NCI-H1092 treated with DMSO at 0.1 percent for 48 hours (cell line): Measurements from ENCODE around the gene LRRK1.

Experiments
- DNase-seq: peaks from one replicate; lab custom pipeline; 2025; lab: John Stamatoyannopoulos, UW

LRRK1 gene

GRCh38 chr15:101056366-101057334 lies 137.5 kb downstream of the LRRK1 start:
- no peak for DNase-seq

- DNase-seq = no peak
These were observed 138.8 kb downstream of the LRRK1 start for GRCh38 chr15:101057841-101058407.

GRCh38 chr15:101058735-101059134 lies 139.6 kb downstream of the LRRK1 start:
- no peak for DNase-seq

GRCh38 chr15:101059381-101060341 lies 140.5 kb downstream of the LRRK1 start:
- no peak for DNase-seq

- no peak for DNase-seq
These were observed 141.7 kb downstream of the LRRK1 start for GRCh38 chr15:101060576-101061551.

GRCh38 chr15:101062063-101062462 lies 142.9 kb downstream of the LRRK1 start:
- DNase-seq = no peak

- no peak for DNase-seq
These were observed 143.5 kb downstream of the LRRK1 start for GRCh38 chr15:101062471-101063171.

GRCh38 chr15:101063212-101063611 lies 144.1 kb downstream of the LRRK1 start:
- no peak for DNase-seq

GRCh38 chr15:101063891-101064794 lies 145.0 kb downstream of the LRRK1 start:
- no peak for DNase-seq

GRCh38 chr15:101064795-101065569 lies 145.8 kb downstream of the LRRK1 start:
- no peak for DNase-seq

- DNase-seq = no peak
These were observed 146.5 kb downstream of the LRRK1 start for GRCh38 chr15:101065570-101066221.

- no peak for DNase-seq
These were observed 147.6 kb downstream of the LRRK1 start for GRCh38 chr15:101066501-101067408.

GRCh38 chr15:101067660-101068522 lies 148.7 kb downstream of the LRRK1 start:
- no peak for DNase-seq

- DNase-seq = no peak
These were observed 149.4 kb downstream of the LRRK1 start for GRCh38 chr15:101068523-101068960.

GRCh38 chr15:101068961-101069653 lies 149.9 kb downstream of the LRRK1 start:
- DNase-seq = no peak
